ENCODE results near the gene KLK15.
A peak's percentile ranks its signal among the peaks of the same experiment; 100 is the strongest.

Gene KLK15

GRCh38 chr19:50843205-50843604 lies 9.8 kb upstream of the KLK15 start:
- no peak for DNase-seq (ENCODE audit: low spot score)

- DNase-seq (ENCODE audit: low spot score) = no peak
These were observed 8.8 kb upstream of the KLK15 start for GRCh38 chr19:50842130-50842529.

- no peak for DNase-seq (ENCODE audit: low spot score)
These were observed 6.6 kb upstream of the KLK15 start for GRCh38 chr19:50839712-50840655.

GRCh38 chr19:50838239-50838638 lies 4.9 kb upstream of the KLK15 start:
- DNase-seq (ENCODE audit: low spot score) = no peak

- DNase-seq (ENCODE audit: low spot score) = no peak
These were observed 3.9 kb upstream of the KLK15 start for GRCh38 chr19:50837300-50837699.

- no peak for DNase-seq (ENCODE audit: low spot score)
These were observed 3.3 kb upstream of the KLK15 start for GRCh38 chr19:50836543-50837195.

- DNase-seq (ENCODE audit: low spot score) = peak; percentile 45
These were observed 2.6 kb upstream of the KLK15 start for GRCh38 chr19:50835785-50836542.

- DNase-seq (ENCODE audit: low spot score) = no peak
These were observed 1.9 kb upstream of the KLK15 start for GRCh38 chr19:50835103-50835784.

- DNase-seq (ENCODE audit: low spot score) = no peak
These were observed 411 bp upstream of the KLK15 start for GRCh38 chr19:50833802-50834167.

GRCh38 chr19:50832666-50833065 lies 708 bp downstream of the KLK15 start:
- no peak for DNase-seq (ENCODE audit: low spot score)

GRCh38 chr19:50831026-50831396 lies 2.4 kb downstream of the KLK15 start:
- DNase-seq (ENCODE audit: low spot score) = no peak

GRCh38 chr19:50830266-50831025 lies 2.9 kb downstream of the KLK15 start:
- no peak for DNase-seq (ENCODE audit: low spot score)

- DNase-seq (ENCODE audit: low spot score) = no peak
These were observed 3.6 kb downstream of the KLK15 start for GRCh38 chr19:50829801-50830200.

- no peak for DNase-seq (ENCODE audit: low spot score)
These were observed 5.9 kb downstream of the KLK15 start for GRCh38 chr19:50827476-50827875.

GRCh38 chr19:50826492-50827240 lies 6.7 kb downstream of the KLK15 start:
- DNase-seq (ENCODE audit: low spot score) = no peak

GRCh38 chr19:50823389-50824042 lies 9.9 kb downstream of the KLK15 start, which contains the start of gene KLK1:
Gene KLK1 (minus strand): TSS chr19:50823787. CDS start chr19:50823748, 39 bp downstream.
- DNase-seq (ENCODE audit: low spot score) = no peak

- DNase-seq (ENCODE audit: low spot score) = no peak
These were observed 10.6 kb downstream of the KLK15 start for GRCh38 chr19:50822661-50823208.

- DNase-seq (ENCODE audit: low spot score) = no peak
These were observed 11.8 kb downstream of the KLK15 start for GRCh38 chr19:50821622-50822021.

GRCh38 chr19:50821248-50821612 lies 12.1 kb downstream of the KLK15 start:
- DNase-seq (ENCODE audit: low spot score) = no peak
